HG02885 (cell line): ENCODE data around the gene TAF5.
"Not testable (repeated sequence)": the region's sequence is repeated elsewhere in the genome, so short reads cannot be mapped to it uniquely, and the experiment has no call there.

Source experiments
- ATAC-seq: cut with Tn5 transposase; IDR thresholded peaks from one replicate; pipeline ENCODE4 v1.9.1; 2021; ENCODE audit warnings: mild to moderate bottlenecking; ENCODE audit not compliant: unreplicated experiment, poor library complexity

The TAF5 gene

GRCh38 chr10:103397191-103397825, 29.5 kb downstream of the TAF5 start:
- ATAC-seq: no peak

DNA sequence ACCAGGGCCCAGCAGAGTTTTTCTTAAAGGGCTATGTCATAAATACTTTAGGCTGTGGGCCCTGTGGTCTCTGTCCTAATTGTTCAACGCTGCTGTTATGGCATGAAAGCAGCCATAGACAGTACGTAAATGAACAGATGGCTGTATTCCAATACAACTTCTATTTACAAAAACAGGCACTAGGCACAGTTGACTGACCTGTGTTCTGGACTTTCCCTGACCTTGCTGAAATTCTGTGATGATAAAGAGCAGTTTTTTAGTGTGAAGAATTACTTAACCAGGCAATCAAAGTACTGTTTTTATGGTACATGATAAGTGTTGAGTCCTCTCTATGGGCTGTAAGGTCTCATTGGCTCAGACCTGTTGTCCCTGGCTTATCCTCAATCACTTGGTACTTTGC, 45.8 kb downstream of the TAF5 start:
- no peak for ATAC-seq

GRCh38 chr10:103415581-103415980, 47.8 kb downstream of the TAF5 start:
- no peak for ATAC-seq

DNA sequence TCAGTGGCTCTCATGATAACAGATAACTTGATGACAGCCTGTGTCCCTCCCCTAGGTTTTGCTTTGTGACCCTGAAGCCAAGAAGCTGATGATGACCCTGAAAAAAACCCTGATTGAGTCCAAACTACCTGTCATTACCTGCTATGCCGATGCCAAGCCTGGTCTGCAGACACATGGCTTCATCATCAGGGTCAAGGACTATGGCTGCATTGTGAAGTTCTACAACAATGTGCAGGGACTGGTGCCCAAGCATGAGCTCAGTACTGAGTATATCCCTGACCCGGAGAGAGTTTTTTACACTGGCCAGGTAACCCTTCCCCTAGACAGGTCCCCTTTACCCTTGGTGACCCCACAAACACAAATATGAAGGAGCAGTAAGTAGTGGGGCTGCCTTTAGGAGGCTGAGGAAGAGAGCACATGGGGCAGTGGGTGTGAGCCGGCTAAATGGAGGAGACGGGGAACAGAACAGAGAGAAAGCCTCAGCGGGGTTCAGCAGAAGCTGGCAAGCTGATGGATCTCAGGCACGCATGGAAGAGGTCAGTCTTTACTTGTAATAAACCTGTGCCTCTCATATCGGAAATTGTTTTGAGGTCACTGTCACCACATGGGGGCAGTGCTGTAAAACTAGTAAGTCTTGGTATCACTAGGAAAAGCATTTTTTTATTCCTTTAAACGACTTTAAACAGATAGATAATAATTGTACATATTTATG, 48.8 kb downstream of the TAF5 start:
- ATAC-seq: no peak

DNA sequence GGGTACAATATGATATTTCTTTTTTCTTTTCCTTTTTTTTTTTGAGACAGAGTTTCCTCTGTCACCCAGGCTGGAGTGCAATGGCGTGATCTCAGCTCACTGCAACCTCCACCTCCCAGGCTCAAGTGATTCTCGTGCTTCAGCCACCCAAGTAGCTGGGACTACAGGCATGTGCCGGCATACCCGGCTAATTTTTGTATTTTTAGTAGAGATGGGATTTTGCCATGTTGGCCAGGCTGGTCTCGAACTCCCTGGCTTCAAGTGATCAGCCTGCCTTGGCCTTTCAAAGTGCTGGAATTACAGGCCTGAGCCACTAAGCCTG, 49.3 kb downstream of the TAF5 start:
- not testable (repeated sequence) for ATAC-seq

DNA sequence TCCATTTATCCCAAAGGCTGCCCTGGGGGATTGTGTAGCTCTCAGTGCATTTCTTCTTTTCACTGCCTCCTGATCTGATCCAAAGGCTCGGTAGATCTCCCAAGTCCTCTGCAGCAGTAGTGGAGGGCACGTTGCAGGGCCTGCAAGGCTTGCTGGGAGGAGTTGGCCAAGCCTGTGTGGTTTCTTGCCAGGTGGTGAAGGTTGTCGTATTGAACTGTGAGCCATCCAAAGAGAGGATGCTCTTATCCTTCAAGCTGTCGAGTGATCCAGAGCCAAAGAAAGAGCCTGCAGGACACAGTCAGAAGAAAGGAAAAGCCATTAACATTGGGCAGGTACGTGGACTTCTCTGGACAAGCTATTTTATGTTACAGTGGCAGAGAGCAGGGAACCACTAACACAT, 49.8 kb downstream of the TAF5 start:
- ATAC-seq: no peak

DNA sequence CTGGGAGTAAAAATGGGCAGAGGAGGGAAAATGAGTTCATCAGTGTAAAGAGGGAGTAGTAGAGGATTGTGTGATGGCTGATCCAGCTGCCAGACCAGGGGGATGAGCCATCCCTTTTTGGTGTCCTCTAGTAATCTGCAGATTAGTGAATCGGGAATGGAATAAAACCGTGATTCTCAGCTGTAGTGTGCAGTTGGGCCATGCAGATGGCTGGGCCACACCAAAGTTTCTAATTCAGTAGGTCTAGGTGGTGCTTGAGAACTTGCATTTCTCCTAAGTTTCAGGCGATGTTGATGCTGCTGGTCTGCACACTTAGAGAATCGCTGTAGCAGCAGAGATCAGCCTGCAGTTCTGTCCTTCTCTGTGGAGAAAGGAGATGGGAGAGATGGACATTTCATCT, 51.3 kb downstream of the TAF5 start:
- no peak for ATAC-seq

DNA sequence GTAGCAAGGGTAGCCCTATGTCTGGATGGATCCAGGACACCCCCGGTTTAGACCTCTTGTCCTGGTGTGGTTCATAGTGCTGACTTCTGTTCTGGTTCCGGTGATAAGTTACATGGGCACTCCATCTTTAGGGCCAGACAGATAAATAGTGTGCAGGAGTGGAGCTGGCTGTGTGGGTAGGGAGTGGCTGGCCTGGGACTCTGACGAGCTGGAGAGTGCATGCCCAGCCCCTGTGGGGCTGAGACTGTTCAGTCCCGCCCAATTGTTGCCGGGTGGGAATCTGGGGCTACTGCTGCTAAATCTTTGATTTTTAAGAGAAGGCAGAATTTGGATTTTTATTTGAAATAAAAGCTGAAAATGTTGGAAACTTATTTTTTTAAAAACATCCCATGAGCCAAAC, 56.0 kb downstream of the TAF5 start:
- ATAC-seq: no peak

DNA sequence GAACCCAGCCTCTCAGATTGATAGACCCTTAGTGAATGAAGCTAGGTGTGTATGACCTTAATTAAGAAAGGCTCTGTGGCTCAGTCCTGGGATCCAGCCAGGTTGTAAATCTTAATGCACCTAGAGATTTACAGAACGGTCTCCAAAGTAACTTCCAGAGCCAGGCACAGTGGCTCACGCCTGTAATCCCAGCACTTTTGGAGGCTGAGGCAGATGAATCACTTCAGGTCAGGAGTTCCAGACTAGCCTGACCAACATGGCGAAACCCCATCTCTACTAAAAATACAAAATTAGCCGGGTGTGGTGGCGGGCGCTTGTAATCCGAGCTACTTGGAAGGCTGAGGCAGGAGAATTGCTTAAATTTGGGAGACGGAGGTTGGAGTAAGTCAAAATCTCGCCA, 60.1 kb downstream of the TAF5 start:
- ATAC-seq: no peak

DNA sequence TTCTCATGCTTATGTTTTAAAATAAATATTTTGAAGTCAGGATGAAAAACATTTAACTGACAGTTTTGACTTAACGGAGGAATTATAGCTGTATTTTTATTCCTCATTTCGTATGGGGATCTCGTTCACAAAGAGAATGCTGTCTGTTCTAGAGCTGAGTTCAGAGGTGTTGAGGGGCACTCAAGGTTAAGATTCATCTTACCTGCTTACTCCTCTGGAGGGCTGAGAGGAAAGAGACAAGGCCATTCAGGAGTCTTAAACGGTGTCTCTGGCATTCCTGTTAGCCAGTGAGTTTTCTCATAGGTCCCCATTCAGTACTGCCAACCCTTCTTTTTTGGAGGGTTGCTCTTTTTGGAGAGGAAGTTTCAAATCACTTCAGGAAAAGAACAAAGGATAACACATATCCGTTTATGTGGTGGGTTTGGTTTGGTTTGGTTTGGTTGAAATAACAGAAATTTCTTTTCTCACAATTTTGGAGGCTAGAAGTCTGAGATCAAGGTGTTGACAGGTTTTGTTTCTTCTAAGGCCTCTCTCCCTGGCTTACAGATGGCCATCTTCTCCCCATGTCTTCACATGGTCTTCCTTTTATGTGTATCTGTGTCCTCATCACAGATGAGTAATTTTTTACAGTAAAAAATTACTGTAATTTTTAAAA, 61.3 kb downstream of the TAF5 start:
- ATAC-seq: no peak

DNA sequence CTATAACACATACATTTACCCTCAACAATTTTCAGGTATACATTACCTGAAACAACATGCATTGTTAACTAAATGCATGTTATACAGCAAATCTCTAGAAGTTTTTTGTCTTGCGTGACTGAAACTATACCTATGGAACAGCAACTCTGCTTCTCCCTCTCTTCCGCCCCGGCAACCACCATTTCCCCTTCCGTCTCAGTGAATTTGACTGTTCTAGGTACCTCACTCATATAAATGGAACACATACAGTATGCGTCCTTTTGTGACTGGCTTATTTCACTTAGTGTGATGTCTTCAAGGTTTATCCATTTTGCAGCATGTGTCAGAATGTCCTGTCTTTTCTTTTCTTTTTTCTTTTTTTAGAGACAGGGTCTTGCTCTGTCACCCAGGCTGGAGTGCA, 61.9 kb downstream of the TAF5 start:
- ATAC-seq: no peak

DNA sequence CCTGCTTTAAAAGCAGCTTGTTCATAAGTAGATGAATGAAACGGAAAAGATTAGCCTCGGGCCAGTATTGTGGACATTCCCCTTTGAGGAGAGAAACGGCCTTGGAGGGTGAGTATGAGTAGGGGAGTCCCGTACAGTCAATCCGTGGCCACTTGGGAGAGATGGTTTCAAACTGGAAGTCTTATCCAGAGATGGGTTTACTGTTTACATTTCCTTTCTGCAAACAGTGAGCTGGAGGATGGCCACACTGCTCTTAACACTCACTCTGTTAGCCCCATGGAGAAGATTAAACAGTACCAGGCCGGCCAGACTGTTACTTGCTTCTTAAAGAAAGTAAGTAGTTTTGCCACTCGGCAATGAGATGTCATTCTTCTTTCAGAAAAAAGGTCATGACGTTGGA, 64.1 kb downstream of the TAF5 start:
- ATAC-seq: no peak

GRCh38 chr10:103433858-103434257, 66.1 kb downstream of the TAF5 start:
- ATAC-seq: no peak
